ENCODE results near the gene C1orf105. TPM values are rescaled to one million over a fixed set of nuclear protein-coding genes. Genes with fewer than 3 reads are reported as not detected.

Gene C1orf105
- total and polyA plus RNA-seq, 2 experiments from 2014 or later = 3.2 to 21.5 TPM

DNA sequence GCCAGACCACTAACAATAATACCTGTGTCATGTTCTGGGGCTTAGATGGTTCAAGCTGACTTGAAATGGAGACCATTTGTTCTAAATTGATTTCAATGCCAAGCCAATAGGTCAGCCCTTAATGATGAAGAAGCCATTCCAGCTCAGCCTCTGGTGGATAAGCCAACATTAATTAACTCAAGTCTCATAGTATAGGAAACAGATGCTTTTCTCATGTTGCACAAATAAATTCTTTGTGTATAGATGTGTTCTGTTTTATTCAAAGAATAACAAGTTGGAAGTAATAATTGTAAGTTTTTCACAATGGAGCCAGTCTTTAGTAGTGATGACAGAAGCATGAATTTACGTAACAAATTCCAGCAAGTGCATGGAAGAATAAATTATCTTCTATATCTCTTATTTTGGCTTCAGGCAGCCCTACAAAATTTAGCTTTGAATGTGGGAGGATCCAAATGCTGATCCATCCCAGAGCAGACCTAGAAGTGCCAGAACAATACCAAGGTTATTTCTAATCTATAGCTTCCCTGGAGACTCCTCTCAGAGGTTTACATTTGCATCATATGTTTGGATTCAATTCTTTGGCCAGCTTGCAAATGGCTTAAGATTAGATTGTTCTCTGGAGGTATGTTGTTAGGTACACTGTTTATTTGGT is 42.2 kb upstream of the C1orf105 start:
- peaks cover 5% of the 10 kb centered on the region for H3K4me1 ChIP-seq (ENCODE audit: low read depth)
- TF ChIP-seq, protein P1, sequence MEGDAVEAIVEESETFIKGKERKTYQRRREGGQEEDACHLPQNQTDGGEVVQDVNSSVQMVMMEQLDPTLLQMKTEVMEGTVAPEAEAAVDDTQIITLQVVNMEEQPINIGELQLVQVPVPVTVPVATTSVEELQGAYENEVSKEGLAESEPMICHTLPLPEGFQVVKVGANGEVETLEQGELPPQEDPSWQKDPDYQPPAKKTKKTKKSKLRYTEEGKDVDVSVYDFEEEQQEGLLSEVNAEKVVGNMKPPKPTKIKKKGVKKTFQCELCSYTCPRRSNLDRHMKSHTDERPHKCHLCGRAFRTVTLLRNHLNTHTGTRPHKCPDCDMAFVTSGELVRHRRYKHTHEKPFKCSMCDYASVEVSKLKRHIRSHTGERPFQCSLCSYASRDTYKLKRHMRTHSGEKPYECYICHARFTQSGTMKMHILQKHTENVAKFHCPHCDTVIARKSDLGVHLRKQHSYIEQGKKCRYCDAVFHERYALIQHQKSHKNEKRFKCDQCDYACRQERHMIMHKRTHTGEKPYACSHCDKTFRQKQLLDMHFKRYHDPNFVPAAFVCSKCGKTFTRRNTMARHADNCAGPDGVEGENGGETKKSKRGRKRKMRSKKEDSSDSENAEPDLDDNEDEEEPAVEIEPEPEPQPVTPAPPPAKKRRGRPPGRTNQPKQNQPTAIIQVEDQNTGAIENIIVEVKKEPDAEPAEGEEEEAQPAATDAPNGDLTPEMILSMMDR (IDR thresholded peaks at IDR 0.05; ENCODE audit: low read depth, low read length) = no peak
- H3K27ac ChIP-seq = no peak overlapping the region

DNA sequence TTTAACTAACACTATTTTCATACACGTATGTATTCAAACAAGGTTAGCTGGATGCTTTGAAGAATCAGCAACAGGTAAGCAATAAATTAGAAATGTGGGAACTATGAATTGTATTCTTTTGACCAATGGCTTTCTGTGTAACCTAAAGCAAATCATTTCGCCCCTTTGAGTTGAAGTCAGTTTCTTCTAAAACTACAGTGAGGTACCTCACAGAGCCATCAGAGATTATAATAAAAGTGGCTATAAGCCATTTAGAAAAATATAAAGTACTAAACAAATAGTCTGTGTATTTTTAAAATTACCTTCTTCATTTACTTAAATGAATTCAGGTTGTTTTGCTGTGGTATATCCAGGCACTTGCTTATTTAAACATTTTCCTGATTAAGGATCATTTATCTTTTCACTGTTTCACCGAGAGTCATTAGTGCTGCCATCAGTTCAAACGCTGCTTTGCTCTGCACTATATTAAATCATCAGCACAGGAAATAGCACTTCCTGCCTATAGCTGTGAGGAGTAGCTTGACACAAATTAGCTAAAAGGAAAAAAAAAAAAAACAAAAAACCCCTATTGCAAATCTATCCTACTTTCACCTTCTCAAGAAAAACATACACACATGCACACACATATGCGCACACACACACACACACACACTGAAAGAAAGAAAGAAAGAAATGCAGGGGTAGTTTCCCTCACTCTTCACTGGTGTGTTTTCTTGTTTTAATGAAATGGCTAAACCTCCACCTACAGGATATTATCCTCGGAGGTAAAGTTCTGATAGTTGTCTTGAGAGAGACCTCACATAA is 39.8 kb upstream of the C1orf105 start:
- Histone ChIP-seq H3K4me3 (no peak overlapping the region), H3K27ac (no peak overlapping the region), H3K27me3 (no peaks in the 10 kb centered on the region), H3K4me1 (ENCODE audit: low read depth) (no peaks in the 10 kb centered on the region), H3K36me3 (no peaks in the 10 kb centered on the region), H3K9me3 (ENCODE audit: low read depth) (no peaks in the 10 kb centered on the region)
- TF ChIP-seq, protein P1 (IDR thresholded peaks at IDR 0.05; ENCODE audit: low read depth, low read length) = no peak
- DNase-seq (ENCODE audit: low read depth in 1 of 2, low spot score in 1 of 2) = peak in 1 of 2 donors; percentile 25

More for the DNA sequence above, 42.2 kb upstream of the C1orf105 start:
- Histone ChIP-seq H3K36me3 (no peaks in the 10 kb centered on the region), H3K4me3 (no peak overlapping the region), H3K27me3 (no peaks in the 10 kb centered on the region), H3K9me3 (ENCODE audit: low read depth) (no peaks in the 10 kb centered on the region)
- peak in 1 of 2 donors; percentile 47 for DNase-seq (ENCODE audit: low read depth in 1 of 2, low spot score in 1 of 2)

DNA sequence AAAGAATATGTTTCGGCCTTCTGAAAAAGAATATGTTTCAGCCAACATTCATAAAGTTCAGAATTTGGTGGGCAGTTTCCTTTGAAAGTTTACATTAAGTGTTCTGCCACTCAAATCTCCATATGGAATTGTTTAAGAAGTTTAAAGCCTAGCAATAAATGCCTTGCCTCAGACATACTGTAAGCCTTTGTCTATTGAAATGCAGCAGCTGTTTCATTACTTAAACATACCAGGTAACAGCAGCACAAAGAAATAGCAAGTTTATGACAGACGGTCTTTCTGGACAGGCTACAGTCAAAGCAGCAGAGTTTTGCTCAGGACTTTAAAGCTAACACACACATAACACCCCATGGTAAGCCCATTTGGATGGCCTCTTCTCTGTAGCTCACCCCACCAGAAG is 38.5 kb upstream of the C1orf105 start:
- no peak for DNase-seq (ENCODE audit: low read depth in 1 of 2, low spot score in 1 of 2)
- no peak overlapping the region for H3K4me3 ChIP-seq
- TF ChIP-seq, protein P1 (IDR thresholded peaks at IDR 0.05; ENCODE audit: low read depth, low read length) = no peak
- no peaks in the 10 kb centered on the region for H3K9me3 ChIP-seq (ENCODE audit: low read depth)
- H3K27ac ChIP-seq = no peak overlapping the region
- H3K36me3 ChIP-seq = no peaks in the 10 kb centered on the region
- no peaks in the 10 kb centered on the region for H3K27me3 ChIP-seq
- H3K4me1 ChIP-seq (ENCODE audit: low read depth) = no peaks in the 10 kb centered on the region

DNA sequence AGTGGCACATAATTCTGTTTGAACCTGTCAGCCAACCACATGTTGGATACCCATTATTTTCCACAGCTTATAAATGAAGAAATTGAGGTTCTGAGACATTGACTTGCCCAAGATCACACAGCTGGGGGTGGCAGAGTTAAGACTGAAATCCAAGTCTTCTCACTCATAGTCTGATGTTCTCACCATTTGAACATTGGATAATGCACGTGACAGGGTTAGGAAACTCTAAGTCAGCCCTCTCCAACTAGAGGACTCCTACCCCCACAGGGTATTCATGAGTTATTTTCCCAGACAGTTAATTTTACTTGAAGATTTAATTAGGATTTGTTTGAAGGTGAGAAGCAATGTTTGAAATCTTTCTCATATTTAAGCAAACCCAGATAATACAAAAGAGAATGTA is 38.1 kb upstream of the C1orf105 start:
- Histone ChIP-seq H3K4me1 (ENCODE audit: low read depth) (no peaks in the 10 kb centered on the region), H3K36me3 (no peaks in the 10 kb centered on the region), H3K4me3 (no peak overlapping the region), H3K27ac (no peak overlapping the region), H3K9me3 (ENCODE audit: low read depth) (no peaks in the 10 kb centered on the region), H3K27me3 (no peaks in the 10 kb centered on the region)
- DNase-seq (ENCODE audit: low read depth in 1 of 2, low spot score in 1 of 2) = no peak
- TF ChIP-seq, protein P1 (IDR thresholded peaks at IDR 0.05; ENCODE audit: low read depth, low read length) = no peak

DNA sequence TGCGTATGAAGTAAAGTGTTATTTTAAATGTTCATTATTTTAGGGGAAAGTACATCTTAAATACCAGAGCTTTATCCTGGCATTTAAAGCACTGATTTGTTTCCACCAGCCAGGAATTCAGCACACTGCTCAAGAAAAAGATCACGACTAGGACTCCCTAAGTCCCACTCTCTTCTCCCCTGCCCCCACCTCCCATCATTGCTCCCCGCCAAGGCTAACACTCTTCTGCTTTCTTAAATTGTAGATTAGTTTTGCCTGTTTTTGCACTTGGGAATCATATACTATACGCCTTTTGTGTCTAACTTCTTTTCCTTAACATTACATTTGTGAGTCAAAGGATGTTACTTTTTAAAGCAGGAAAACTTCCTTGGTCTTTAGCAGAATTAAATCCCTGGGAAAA is 37.5 kb upstream of the C1orf105 start:
- no peaks in the 10 kb centered on the region for H3K4me1 ChIP-seq (ENCODE audit: low read depth)
- no peaks in the 10 kb centered on the region for H3K27me3 ChIP-seq
- no peak overlapping the region for H3K27ac ChIP-seq
- no peak overlapping the region for H3K4me3 ChIP-seq
- TF ChIP-seq, protein P1 (IDR thresholded peaks at IDR 0.05; ENCODE audit: low read depth, low read length) = no peak
- no peaks in the 10 kb centered on the region for H3K9me3 ChIP-seq (ENCODE audit: low read depth)
- H3K36me3 ChIP-seq = no peaks in the 10 kb centered on the region
- DNase-seq (ENCODE audit: low read depth in 1 of 2, low spot score in 1 of 2) = peak in 1 of 2 donors; percentile 24

All from cardiac muscle cell (in vitro differentiated cells and primary cell).